SHP77 treated with DMSO at 0.1 percent for 48 hours (cell line): ENCODE results near the gene MYO5C.

Experiments
- DNase-seq: peaks from one replicate; lab custom pipeline; 2025; lab: John Stamatoyannopoulos, UW

MYO5C gene

GRCh38 chr15:52143873-52144272, 151.7 kb downstream of the MYO5C start:
- no peak for DNase-seq
